HEK293T (cell line): ENCODE results near the gene ZNF385C.
"Not testable (repeated sequence)": the region's sequence is repeated elsewhere in the genome, so short reads cannot be mapped to it uniquely, and the experiment has no call there.

Experiments
- CTCF ChIA-PET: fragments of 350-600 bp; formaldehyde crosslinking; extraction: SDS; loops from one replicate; lab custom pipeline; 2021; ENCODE audit warnings: antibody characterized with exemption, inconsistent platforms; lab: Yijun Ruan, JAX
- POLR2A ChIA-PET: fragments of 350-600 bp; formaldehyde crosslinking; extraction: SDS; loops from one replicate; lab custom pipeline; 2020; ENCODE audit warnings: antibody characterized with exemption, inconsistent platforms; lab: Yijun Ruan, JAX
- DNase-seq: peaks from one replicate; pipeline ENCODE4 v3.0.0; 2012; ENCODE audit warnings: mixed read lengths; ENCODE audit errors: extremely low spot score
- ARNT ChIP-seq: fragments of 450-650 bp; IDR thresholded peaks from 2 replicates; pipeline ENCODE4 v1.6.1; 2017; ENCODE audit warnings: mild to moderate bottlenecking
- BHLHE40 ChIP-seq: fragments of 450-650 bp; IDR thresholded peaks from 2 replicates; pipeline ENCODE4 v1.6.1; 2016; ENCODE audit warnings: mild to moderate bottlenecking, moderate library complexity, borderline replicate concordance
- CTBP1 ChIP-seq: fragments of 450-650 bp; IDR thresholded peaks from 2 replicates; pipeline ENCODE4 v1.6.1; 2016; ENCODE audit warnings: borderline replicate concordance
- ELF4 ChIP-seq: fragments of 450-650 bp; IDR thresholded peaks from 2 replicates; pipeline ENCODE4 v1.6.1; 2017; ENCODE audit warnings: antibody characterized with exemption
- FOXA1 ChIP-seq: fragments of 450-650 bp; IDR thresholded peaks from 2 replicates; pipeline ENCODE4 v1.6.1; 2016; ENCODE audit warnings: mild to moderate bottlenecking
- FOXK2 ChIP-seq: fragments of 450-650 bp; IDR thresholded peaks from 2 replicates; pipeline ENCODE4 v1.6.1; 2016; ENCODE audit warnings: mild to moderate bottlenecking
- FOXM1 ChIP-seq: fragments of 450-650 bp; IDR thresholded peaks from 2 replicates; pipeline ENCODE4 v1.6.1; 2017; ENCODE audit warnings: mild to moderate bottlenecking, borderline replicate concordance
- HDGF ChIP-seq: fragments of 450-650 bp; IDR thresholded peaks from 2 replicates; pipeline ENCODE4 v1.6.1; 2017; ENCODE audit warnings: antibody characterized with exemption, borderline replicate concordance
- L3MBTL2 ChIP-seq: fragments of 450-650 bp; conservative IDR thresholded peaks from 2 replicates; pipeline ENCODE4 v1.6.1; 2016; ENCODE audit warnings: mild to moderate bottlenecking
- LEF1 ChIP-seq: fragments of 450-650 bp; IDR thresholded peaks from 2 replicates; pipeline ENCODE4 v1.6.1; 2017; ENCODE audit warnings: mild to moderate bottlenecking, borderline replicate concordance
- NFRKB ChIP-seq: fragments of 450-650 bp; IDR thresholded peaks from 2 replicates; pipeline ENCODE4 v1.6.1; 2016; ENCODE audit warnings: mild to moderate bottlenecking, moderate library complexity
- SP1 ChIP-seq: fragments of 450-650 bp; IDR thresholded peaks from 2 replicates; pipeline ENCODE4 v1.6.1; 2017
- SUZ12 ChIP-seq: fragments of 450-650 bp; IDR thresholded peaks from 2 replicates; pipeline ENCODE4 v1.6.1; 2016; ENCODE audit warnings: mild to moderate bottlenecking
- TARDBP ChIP-seq: fragments of 450-650 bp; IDR thresholded peaks from 2 replicates; pipeline ENCODE4 v1.6.1; 2016
- ZNF384 ChIP-seq: fragments of 450-650 bp; IDR thresholded peaks from 2 replicates; pipeline ENCODE4 v1.6.1; 2016
- TF ChIP-seq, protein P1 (sequence below): fragments of 450-650 bp; IDR thresholded peaks from 2 replicates; pipeline ENCODE4 v1.6.1; 2016

The ZNF385C gene

DNA sequence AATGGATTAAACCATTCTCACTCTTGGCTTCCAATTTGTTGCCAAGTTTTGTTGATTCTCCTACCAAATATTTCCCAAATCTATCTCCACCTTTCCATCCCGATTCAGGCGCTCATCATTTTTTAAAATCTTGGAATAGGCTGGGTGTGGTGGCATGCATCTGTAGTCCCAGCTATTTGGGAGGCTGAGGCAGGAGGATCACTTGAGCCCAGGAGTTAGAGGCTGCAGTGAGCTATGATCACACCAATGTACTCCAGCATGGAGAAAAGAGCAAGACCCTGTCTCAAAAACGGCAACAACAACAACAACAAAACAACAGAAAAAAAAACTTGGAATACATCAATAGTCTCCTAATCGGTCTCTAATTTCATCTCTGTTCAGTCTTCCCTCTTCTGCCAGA lies 79.3 kb downstream of the ZNF385C start:
- DNase-seq: no peak
- ChIA-PET POLR2A (interaction anchor here (0.7 to 6.9 kb wide), 21 partner anchors 8 to 287 kb away, joined by 3 to 117 read pairs (median 7); partner anchors contain the start of genes ACLY, CNP, DHX58 and KAT2A), CTCF (interaction anchor here (1.1 to 2.2 kb wide), 3 partner anchors 26 to 73 kb away, joined by 3 to 9 read pairs (median 4); partner anchors contain the start of gene CNP)

DNA sequence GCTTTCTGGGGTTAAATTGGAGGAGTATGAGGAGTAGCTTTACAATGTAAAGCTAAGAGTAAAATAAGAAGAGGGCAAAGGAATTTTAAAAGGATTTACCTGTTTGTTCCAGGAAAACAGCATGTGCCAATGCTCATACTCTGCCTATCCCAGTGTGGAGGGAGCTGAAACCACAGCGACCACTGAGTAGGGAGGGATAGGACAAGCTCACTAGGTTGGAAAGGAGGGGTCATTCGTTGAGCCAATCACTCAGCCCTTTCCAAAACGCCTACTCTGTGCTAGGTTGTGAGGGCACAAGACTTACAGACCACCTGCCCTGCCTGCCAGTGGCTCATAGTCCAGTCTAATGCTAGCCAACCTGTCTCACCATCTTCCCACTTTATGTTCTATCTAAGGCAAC lies 79.9 kb downstream of the ZNF385C start:
- ChIA-PET CTCF (interaction anchor here (0.5 to 2.2 kb wide), 7 partner anchors 10 to 240 kb away, joined by 3 to 9 read pairs (median 4); partner anchors contain the start of genes C17orf113 and CNP), POLR2A (interaction anchor here (0.7 to 6.9 kb wide), 34 partner anchors 9 to 405 kb away, joined by 3 to 117 read pairs (median 6); partner anchors contain the start of genes ACLY, CAVIN1, CNP and DHX58)
- DNase-seq: no peak
- no peak for TF ChIP-seq BHLHE40
- TF ChIP-seq CTBP1: no peak
- TF ChIP-seq, protein P1, sequence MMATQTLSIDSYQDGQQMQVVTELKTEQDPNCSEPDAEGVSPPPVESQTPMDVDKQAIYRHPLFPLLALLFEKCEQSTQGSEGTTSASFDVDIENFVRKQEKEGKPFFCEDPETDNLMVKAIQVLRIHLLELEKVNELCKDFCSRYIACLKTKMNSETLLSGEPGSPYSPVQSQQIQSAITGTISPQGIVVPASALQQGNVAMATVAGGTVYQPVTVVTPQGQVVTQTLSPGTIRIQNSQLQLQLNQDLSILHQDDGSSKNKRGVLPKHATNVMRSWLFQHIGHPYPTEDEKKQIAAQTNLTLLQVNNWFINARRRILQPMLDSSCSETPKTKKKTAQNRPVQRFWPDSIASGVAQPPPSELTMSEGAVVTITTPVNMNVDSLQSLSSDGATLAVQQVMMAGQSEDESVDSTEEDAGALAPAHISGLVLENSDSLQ: no peak
- no peak for TF ChIP-seq L3MBTL2
- no peak for TF ChIP-seq TARDBP
- no peak for TF ChIP-seq FOXA1
- TF ChIP-seq HDGF: no peak
- no peak for TF ChIP-seq SP1
- no peak for TF ChIP-seq ZNF384
- TF ChIP-seq NFRKB: no peak
- TF ChIP-seq FOXM1: no peak
- no peak for TF ChIP-seq SUZ12
- TF ChIP-seq LEF1: no peak
- TF ChIP-seq ELF4: no peak
- TF ChIP-seq FOXK2: no peak
- TF ChIP-seq ARNT: no peak

More for the DNA sequence above, 79.3 kb downstream of the ZNF385C start:
- TF ChIP-seq NFRKB: no peak
- no peak for TF ChIP-seq TARDBP
- TF ChIP-seq L3MBTL2: no peak
- no peak for TF ChIP-seq HDGF
- no peak for TF ChIP-seq FOXA1
- TF ChIP-seq BHLHE40: no peak
- no peak for TF ChIP-seq FOXM1
- no peak for TF ChIP-seq SUZ12
- TF ChIP-seq CTBP1: no peak
- no peak for TF ChIP-seq SP1
- TF ChIP-seq LEF1: no peak
- TF ChIP-seq, protein P1: no peak

DNA sequence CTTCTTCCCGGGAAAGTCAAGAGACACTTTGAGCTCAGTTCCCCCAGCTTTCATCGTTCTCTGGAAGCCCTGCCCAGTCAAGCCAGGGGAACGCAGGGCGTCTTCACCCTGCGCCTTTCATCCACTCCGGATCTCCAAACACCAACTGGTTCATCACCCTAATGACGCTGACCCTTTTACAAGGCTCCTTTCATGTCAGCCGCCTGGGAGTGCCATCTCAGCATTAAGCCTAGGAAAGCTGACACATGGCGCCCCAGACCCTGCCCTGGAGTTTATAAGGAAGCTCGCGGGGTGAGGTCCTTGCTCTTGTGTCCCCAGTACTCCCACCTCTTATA lies 80.4 kb downstream of the ZNF385C start:
- DNase-seq: no peak
- CTCF ChIA-PET: interaction anchor here (0.5 to 2.2 kb wide), 6 partner anchors 11 to 239 kb away, joined by 3 to 9 read pairs (median 4); partner anchors contain the start of genes C17orf113 and CNP
- no peak for TF ChIP-seq HDGF
- no peak for TF ChIP-seq ARNT
- TF ChIP-seq ZNF384: no peak
- TF ChIP-seq FOXM1: no peak

DNA sequence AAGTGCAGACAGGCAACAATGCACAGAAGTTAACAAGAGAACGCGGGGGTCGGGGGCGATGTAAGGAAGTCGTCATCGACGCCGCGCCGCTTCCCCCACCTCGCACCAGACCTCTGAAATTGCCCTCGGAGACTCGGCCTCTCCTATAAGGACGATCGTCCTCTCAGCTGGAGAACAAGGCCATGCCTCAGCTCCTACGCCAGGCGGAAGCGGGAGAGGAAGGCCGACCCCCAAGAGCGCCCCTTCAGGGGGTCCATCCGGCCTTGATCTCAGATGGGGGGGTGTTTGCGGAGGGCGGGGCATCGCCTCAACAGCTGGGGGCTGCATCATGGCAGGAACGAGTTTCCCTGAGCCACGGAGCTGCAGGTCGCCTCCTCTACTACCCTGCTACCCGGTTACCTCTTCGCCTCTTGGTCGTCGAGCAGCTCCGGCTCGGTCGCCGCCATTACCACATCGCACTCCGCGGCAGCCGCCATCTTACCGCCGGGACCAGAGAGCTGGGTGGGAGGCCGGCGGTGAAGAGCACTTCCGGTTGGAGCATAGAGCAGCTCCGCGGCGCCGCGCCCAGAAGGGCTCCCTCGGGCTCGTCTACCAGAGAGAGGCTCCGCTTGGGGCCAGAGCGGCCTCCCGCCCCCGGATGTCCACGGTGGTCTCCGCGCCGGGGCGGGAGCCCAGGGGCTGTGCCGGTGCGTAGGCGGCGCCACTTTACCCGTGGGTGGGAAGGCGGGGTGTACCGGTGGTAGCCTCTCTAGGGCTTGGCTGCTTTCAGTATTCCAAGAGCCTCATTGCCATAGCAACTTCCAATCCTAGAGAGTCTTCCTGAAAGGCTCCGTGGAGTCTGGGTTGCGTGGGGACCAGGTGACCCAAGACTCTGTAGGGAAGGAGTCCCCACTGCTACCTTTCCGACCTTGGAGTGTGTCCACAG lies 81.1 kb downstream of the ZNF385C start, which contains the start of gene DNAJC7:
TSS of gene DNAJC7 (minus strand) at position 499 of the 925 bp plus-strand sequence. CDS start at position 476, 23 bp downstream.
- TF ChIP-seq L3MBTL2 (peak; percentile 58; the same call in 1 of the 2 replicates), ARNT (no peak), NFRKB (no peak; the same call in 1 of the 2 replicates), ELF4 (peak; percentile 92), LEF1 (no peak; the same call in 1 of the 2 replicates), FOXM1 (peak; percentile 60; the same call in 1 of the 2 replicates), SP1 (no peak), FOXA1 (no peak), ZNF384 (no peak), TARDBP (no peak), FOXK2 (no peak), CTBP1 (no peak), BHLHE40 (no peak), HDGF (no peak)
- TF ChIP-seq, protein P1: no peak
- DNase-seq: peak; percentile 93
- ChIA-PET CTCF (interaction anchor here (0.8 to 2.2 kb wide), 4 partner anchors 11 to 84 kb away, joined by 4 to 9 read pairs (median 6); partner anchors contain the start of gene CNP), POLR2A (interaction anchor here (0.6 to 6.9 kb wide), 50 partner anchors 9 to 661 kb away, joined by 3 to 117 read pairs (median 5); partner anchors contain the start of genes CAVIN1, CNP, DHX58 and FKBP10)

More for the DNA sequence above, 80.4 kb downstream of the ZNF385C start:
- POLR2A ChIA-PET: interaction anchor here (0.7 to 6.9 kb wide), 51 partner anchors 9 to 660 kb away, joined by 3 to 117 read pairs (median 5); partner anchors contain the start of genes ACLY, CAVIN1, CNP and DHX58

DNA sequence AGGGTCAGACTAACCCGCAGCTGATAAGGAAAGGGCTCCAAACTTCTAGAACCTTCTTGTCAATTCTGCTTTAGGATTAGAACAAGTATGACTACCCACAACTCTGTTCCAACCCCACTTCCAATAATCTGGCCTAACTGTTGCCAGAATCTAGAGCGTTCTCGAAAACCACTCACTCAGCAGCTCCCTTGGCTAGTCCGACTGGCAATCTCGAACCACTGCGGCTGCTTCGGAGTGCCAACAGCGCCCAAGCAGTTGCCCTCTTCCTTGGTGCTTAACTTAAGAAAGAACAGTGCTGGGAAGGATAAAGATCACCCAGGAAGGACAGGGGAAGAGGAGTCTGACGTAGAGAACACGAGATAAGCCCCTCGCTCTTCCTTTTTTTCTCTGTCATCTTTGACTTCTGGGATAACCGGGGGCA lies 81.9 kb downstream of the ZNF385C start:
- no peak for TF ChIP-seq FOXA1
- TF ChIP-seq FOXK2: no peak
- no peak for TF ChIP-seq L3MBTL2
- no peak for TF ChIP-seq LEF1
- TF ChIP-seq SP1: no peak
- TF ChIP-seq TARDBP: no peak
- no peak for TF ChIP-seq ARNT
- no peak for TF ChIP-seq NFRKB
- TF ChIP-seq ZNF384: no peak
- no peak for TF ChIP-seq SUZ12
- TF ChIP-seq CTBP1: no peak
- CTCF ChIA-PET: no interaction called here
- DNase-seq: no peak
- POLR2A ChIA-PET: interaction anchor here (0.9 to 6.9 kb wide), 18 partner anchors 11 to 662 kb away, joined by 3 to 117 read pairs (median 12); partner anchors contain the start of genes CNP, DHX58, KAT2A and P3H4

DNA sequence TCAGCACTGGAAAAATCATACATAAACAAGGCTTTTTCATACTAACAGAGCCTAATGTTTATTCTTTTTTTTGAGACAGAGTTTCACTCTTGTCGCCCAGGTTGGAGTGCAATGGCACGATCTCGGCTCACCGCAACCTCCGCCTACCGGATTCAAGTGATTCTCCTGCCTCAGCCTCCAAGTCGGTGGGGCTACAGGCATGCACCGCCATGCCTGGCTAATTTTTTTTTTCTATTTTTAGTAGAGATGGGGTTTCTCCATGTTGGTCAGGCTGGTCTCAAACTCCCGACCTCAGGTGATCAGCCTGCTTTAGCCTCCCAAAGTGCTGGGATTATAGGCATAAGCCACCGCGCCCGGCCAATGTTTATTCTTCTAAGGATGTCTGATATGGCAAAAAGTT lies 84.5 kb downstream of the ZNF385C start:
- CTCF ChIA-PET, DNase-seq: not testable (repeated sequence)
- POLR2A ChIA-PET: interaction anchor here (1.2 kb wide), 1 partner anchor 375 kb away, joined by 3 read pairs; the partner anchor contains the start of gene STAT3

DNA sequence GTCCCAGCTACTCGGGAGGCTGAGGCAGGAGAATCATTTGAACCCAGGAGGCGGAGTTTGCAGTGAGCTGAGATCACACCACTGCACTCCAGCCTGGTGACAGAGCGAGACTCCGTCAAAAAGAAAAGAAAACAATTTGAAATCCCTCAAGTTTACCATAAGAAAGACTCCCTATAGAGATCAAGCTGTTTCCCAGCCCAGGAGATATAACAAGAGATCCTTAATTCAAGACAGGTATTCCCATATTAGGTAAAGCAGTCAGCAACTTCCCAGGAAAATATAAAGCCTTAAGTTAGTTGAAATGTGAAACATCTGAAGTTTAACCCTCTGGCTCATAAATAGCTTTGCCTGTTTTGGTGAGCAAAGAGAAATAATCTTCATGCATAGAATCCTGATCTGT lies 85.9 kb downstream of the ZNF385C start:
- CTCF ChIA-PET, DNase-seq: not testable (repeated sequence)
- POLR2A ChIA-PET: interaction anchor here (1.3 to 1.9 kb wide), 2 partner anchors 46 to 82 kb away, joined by 5 to 6 read pairs; partner anchors contain the start of genes CNP and ODAD4
